SK-MEL-5 (cell line): ENCODE measurements around the gene LPAR4. TPM values are rescaled to one million over a fixed set of nuclear protein-coding genes. Genes with fewer than 3 reads are reported as not detected.
"Not testable (repeated sequence)": the region's sequence is repeated elsewhere in the genome, so short reads cannot be mapped to it uniquely, and the experiment has no call there.

ENCODE experiments used
- DNase-seq: peaks from one replicate; pipeline ENCODE4 v3.0.0-alpha.2; 2016; ENCODE audit warnings: low read depth, low spot score
- in situ Hi-C: cut with HindIII; loops from 2 replicates; pipeline ENCODE4 v1.10.0; 2016; ENCODE audit warnings: low sequenced_read_pairs, high pct_unique_total_duplicates, low pct_unique_long_range_greater_than_20kb
- total RNA-seq: library from RNA; depleted of rRNA; stranded (reverse); fragments of >200 nt; shearing (Covaris generic); gene quantifications from 2 replicates; pipeline ENCODE4 v1.2.3, GENCODE V29; 2014; rRNA removed

The LPAR4 gene
- total RNA-seq, 1 experiment from 2014 or later, result not detected

GRCh38 chrX:78802526-78802925 lies 55.0 kb downstream of the LPAR4 start:
- in situ Hi-C loops, DNase-seq: not testable (repeated sequence)

Other genes with a start within 250 kb of the LPAR4 start
- gene RTL3, start 88.4 kb upstream of the LPAR4 start, total RNA-seq, result not detected in 2 replicates
- gene P2RY10, start 197.7 kb downstream of the LPAR4 start, total RNA-seq, result not detected in 2 replicates